Measurements from ENCODE around the gene UMOD.

The UMOD gene

GRCh38 chr16:20352615-20353014 lies at the start of gene UMOD:
Gene UMOD, minus strand, starts transcription at chr16:20352715. Its CDS starts 1,978 bp downstream, at chr16:20350737.
- no peak for DNase-seq

- DNase-seq: no peak
These were observed 49.0 kb upstream of the UMOD start for GRCh38 chr16:20401475-20402016.

- DNase-seq: no peak
These were observed 48.6 kb upstream of the UMOD start for GRCh38 chr16:20401066-20401465.

- DNase-seq: no peak
These were observed 46.7 kb upstream of the UMOD start for GRCh38 chr16:20399185-20399584.

- DNase-seq: no peak
These were observed 46.1 kb upstream of the UMOD start for GRCh38 chr16:20398603-20399002.

- DNase-seq: no peak
These were observed 45.1 kb upstream of the UMOD start for GRCh38 chr16:20397468-20398074.

- DNase-seq: no peak
These were observed 44.4 kb upstream of the UMOD start for GRCh38 chr16:20396846-20397467.

- DNase-seq: no peak
These were observed 43.4 kb upstream of the UMOD start for GRCh38 chr16:20395946-20396345.

GRCh38 chr16:20393801-20394577 lies 41.5 kb upstream of the UMOD start:
- DNase-seq: no peak

- DNase-seq: no peak
These were observed 38.5 kb upstream of the UMOD start for GRCh38 chr16:20391045-20391444.

GRCh38 chr16:20388854-20389253 lies 36.3 kb upstream of the UMOD start:
- DNase-seq: no peak

GRCh38 chr16:20387978-20388377 lies 35.5 kb upstream of the UMOD start:
- no peak for DNase-seq

GRCh38 chr16:20385844-20386832 lies 33.6 kb upstream of the UMOD start:
- DNase-seq: peak; percentile 76

- DNase-seq: peak; percentile 65
These were observed 30.9 kb upstream of the UMOD start for GRCh38 chr16:20383106-20384029.

- DNase-seq: no peak
These were observed 29.9 kb upstream of the UMOD start for GRCh38 chr16:20382202-20382948.

- no peak for DNase-seq
These were observed 28.3 kb upstream of the UMOD start for GRCh38 chr16:20380782-20381181.

- DNase-seq: no peak
These were observed 24.7 kb upstream of the UMOD start for GRCh38 chr16:20377181-20377580.

GRCh38 chr16:20372701-20373100 lies 20.2 kb upstream of the UMOD start:
- DNase-seq: no peak

- no peak for DNase-seq
These were observed 17.0 kb upstream of the UMOD start for GRCh38 chr16:20369452-20370054.

- DNase-seq: no peak
These were observed 11.5 kb upstream of the UMOD start for GRCh38 chr16:20364051-20364450.

Measured in suppressor macrophage treated with lipopolysaccharide for 4 hours (primary cell).